Measurements from ENCODE around the gene TNS3. TPM values are rescaled to one million over a fixed set of nuclear protein-coding genes. Genes with fewer than 3 reads are reported as not detected.

Gene TNS3
- total and polyA plus RNA-seq, 3 experiments from 2014 or later = 1.4 to 1.5 TPM; not detected in 1

DNA sequence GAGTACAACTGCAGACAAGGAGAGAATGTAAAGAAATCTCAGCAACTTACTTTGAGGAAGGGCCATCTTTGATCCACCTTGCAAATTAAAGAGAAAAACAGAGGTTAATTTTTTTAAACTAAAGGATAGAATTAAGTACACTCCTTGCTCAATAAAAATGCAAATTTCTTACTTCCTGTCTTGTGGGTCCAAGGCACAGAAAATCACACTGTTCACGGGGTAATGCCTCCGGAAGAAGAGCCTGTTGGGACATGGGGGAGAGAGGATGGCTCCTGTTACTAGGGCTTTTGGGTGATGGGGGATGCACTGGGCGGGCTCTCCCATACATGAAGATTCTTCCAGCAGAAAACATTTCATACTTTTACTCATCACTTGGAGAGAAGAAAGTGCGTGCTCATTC lies 301.8 kb downstream of the TNS3 start:
- POLR2A ChIA-PET = no interaction called here
- Mint-ChIP-seq H3K27me3 (no peaks in the 10 kb centered on the region), H3K4me1 (no peaks in the 10 kb centered on the region), H3K9me3 (peaks cover 0 to 8% (median 2%) of the 10 kb centered on the region in 5 donors), H3K27ac (no peak overlapping the region), H3K36me3 (no peaks in the 10 kb centered on the region), H3K4me3 (no peak overlapping the region)
- Histone ChIP-seq H3K9me3 (ENCODE audit: low read length) (no peaks in the 10 kb centered on the region), H3K27ac (ENCODE audit: low read depth, low read length) (no peak overlapping the region), H3K4me3 (ENCODE audit: low read length) (no peak overlapping the region), H3K36me3 (ENCODE audit: insufficient read depth, low read length) (no peaks in the 10 kb centered on the region), H3K27me3 (ENCODE audit: insufficient read depth, low read length, poor library complexity, severe bottlenecking) (no peaks in the 10 kb centered on the region), H3K4me1 (ENCODE audit: insufficient read depth, low read length) (no peaks in the 10 kb centered on the region)
- no peak for DNase-seq
- CTCF ChIA-PET = no interaction called here

DNA sequence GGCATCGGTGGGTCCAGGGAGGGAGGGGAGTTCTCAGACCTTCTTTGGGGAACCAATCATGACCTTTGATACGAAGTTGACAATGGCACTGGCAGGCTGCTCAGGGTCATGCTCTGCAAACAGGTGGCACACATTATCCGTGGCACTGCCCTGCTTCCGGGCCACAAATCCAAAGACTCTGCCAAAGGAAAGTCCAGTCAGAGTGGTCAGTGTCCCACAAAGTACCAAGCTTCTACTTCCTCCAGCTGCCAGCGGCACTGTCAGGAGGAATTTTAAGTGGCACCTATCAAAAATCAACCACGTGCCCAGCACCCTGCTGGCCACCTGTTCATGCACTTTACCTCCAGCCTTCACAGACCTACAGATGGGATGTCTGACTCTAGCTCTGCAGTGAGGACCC lies 303.9 kb downstream of the TNS3 start:
- H3K9me3 Mint-ChIP-seq = peaks cover 0 to 8% (median 0%) of the 10 kb centered on the region in 5 donors
- no peaks in the 10 kb centered on the region for H3K36me3 Mint-ChIP-seq
- ChIA-PET POLR2A (no interaction called here), CTCF (no interaction called here)
- Histone ChIP-seq H3K27ac (ENCODE audit: low read depth, low read length) (no peak overlapping the region), H3K36me3 (ENCODE audit: insufficient read depth, low read length) (no peaks in the 10 kb centered on the region), H3K9me3 (ENCODE audit: low read length) (no peaks in the 10 kb centered on the region), H3K4me1 (ENCODE audit: insufficient read depth, low read length) (no peaks in the 10 kb centered on the region), H3K4me3 (ENCODE audit: low read length) (no peak overlapping the region), H3K27me3 (ENCODE audit: insufficient read depth, low read length, poor library complexity, severe bottlenecking) (no peaks in the 10 kb centered on the region)
- H3K4me3 Mint-ChIP-seq = no peak overlapping the region
- H3K27ac Mint-ChIP-seq = no peak overlapping the region
- H3K4me1 Mint-ChIP-seq = no peaks in the 10 kb centered on the region
- DNase-seq = no peak
- H3K27me3 Mint-ChIP-seq = no peaks in the 10 kb centered on the region

DNA sequence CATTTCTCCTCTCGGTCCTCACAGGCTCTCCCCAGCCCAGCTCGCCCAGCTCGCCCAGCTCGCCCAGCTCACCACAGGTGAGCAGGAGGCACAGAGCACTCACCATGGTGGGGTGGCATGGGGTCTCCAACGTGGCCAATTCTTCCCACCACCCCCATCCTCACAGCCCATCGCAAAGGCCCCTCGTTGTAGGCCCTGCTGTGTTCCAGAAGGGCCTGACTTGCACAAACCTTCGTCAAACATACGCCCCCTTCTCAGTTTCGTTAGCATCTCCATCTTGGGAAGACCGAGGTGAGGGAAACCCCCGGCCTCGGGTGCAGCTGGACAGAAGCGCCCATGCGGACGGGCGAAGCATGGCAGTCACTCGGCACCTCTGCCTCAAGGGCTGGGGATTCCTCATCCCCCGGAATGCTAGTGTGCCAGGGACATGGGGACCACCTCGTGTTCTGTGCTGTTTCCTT lies 304.6 kb downstream of the TNS3 start:
- no peak overlapping the region for H3K4me3 Mint-ChIP-seq
- H3K27ac Mint-ChIP-seq = no peak overlapping the region
- H3K27ac ChIP-seq (ENCODE audit: low read depth, low read length) = no peak overlapping the region
- H3K36me3 ChIP-seq (ENCODE audit: insufficient read depth, low read length) = no peaks in the 10 kb centered on the region
- no peaks in the 10 kb centered on the region for H3K9me3 ChIP-seq (ENCODE audit: low read length)
- no peaks in the 10 kb centered on the region for H3K4me1 ChIP-seq (ENCODE audit: insufficient read depth, low read length)
- H3K36me3 Mint-ChIP-seq = no peaks in the 10 kb centered on the region
- DNase-seq = no peak
- POLR2A ChIA-PET = no interaction called here
- peaks cover 0 to 8% (median 0%) of the 10 kb centered on the region in 5 donors for H3K9me3 Mint-ChIP-seq
- H3K4me1 Mint-ChIP-seq = no peaks in the 10 kb centered on the region
- no peaks in the 10 kb centered on the region for H3K27me3 Mint-ChIP-seq
- H3K4me3 ChIP-seq (ENCODE audit: low read length) = no peak overlapping the region
- CTCF ChIA-PET = no interaction called here
- H3K27me3 ChIP-seq (ENCODE audit: insufficient read depth, low read length, poor library complexity, severe bottlenecking) = no peaks in the 10 kb centered on the region

DNA sequence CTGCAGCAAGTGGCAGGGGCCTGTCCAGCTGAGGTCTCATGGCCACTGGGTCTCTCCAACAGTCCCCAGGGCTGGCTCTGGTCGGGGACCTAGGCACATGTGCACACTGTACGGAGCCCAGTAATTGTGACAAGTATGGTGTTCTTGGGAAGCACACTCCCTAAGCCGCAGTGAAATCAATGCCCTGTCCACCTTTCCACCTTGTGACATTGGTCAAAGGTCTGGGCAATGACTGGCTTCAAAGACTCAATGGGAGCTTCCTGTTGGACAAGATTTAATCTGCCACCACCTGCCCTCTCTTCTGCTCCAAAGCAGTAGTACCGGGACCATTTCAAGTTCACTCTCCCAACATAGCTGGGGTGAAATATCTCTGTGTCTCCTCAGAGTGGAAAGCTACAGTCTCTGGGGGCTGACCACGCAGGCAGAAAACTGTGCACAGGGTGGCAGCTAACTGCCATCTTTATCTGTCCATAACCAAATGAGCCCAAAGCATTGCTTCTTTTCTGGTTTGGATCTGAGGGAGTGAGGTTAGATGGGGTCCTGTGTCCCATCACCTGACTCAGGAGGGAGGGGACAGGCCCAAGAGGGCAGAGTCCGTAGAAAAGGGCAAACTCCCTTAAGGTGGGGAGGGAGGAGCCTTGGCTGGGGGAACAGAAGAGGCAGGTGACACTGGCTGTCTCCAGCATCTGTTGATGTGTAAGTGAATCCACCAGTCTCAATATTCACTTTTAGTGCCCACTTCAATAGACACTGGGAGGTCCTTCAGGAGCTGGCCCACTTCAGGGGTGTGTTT lies 307.7 kb downstream of the TNS3 start:
- Mint-ChIP-seq H3K9me3 (peaks cover 0 to 4% (median 0%) of the 10 kb centered on the region in 5 donors), H3K27ac (no peak overlapping the region), H3K4me3 (no peak overlapping the region), H3K27me3 (no peaks in the 10 kb centered on the region), H3K4me1 (no peaks in the 10 kb centered on the region), H3K36me3 (no peaks in the 10 kb centered on the region)
- ChIA-PET CTCF (no interaction called here), POLR2A (no interaction called here)
- Histone ChIP-seq H3K27me3 (ENCODE audit: insufficient read depth, low read length, poor library complexity, severe bottlenecking) (no peaks in the 10 kb centered on the region), H3K4me3 (ENCODE audit: low read length) (no peak overlapping the region), H3K36me3 (ENCODE audit: insufficient read depth, low read length) (no peaks in the 10 kb centered on the region), H3K27ac (ENCODE audit: low read depth, low read length) (no peak overlapping the region), H3K4me1 (ENCODE audit: insufficient read depth, low read length) (no peaks in the 10 kb centered on the region), H3K9me3 (ENCODE audit: low read length) (no peaks in the 10 kb centered on the region)
- DNase-seq = no peak

DNA sequence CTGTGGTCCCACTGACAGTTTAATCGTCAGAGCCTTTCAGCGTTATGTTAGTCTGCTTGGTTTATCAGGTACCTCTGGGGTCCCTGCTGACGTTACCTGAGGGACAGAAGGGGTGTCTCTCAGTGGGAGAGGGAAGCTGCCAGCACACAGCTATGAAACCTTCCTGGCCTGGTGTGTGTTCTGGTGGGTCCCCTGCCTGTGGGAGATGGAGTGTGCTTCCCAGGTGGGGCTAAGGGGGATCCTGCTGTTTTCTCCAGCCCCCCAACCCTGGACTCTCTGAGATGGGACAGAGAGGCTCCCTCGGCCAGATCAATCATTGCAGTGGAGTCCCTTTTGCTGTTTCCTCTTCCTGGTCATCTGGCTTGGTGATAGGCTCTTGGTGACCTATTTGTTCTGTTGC lies 308.8 kb downstream of the TNS3 start:
- no peaks in the 10 kb centered on the region for H3K27me3 Mint-ChIP-seq
- ChIA-PET POLR2A (no interaction called here), CTCF (no interaction called here)
- no peaks in the 10 kb centered on the region for H3K4me1 Mint-ChIP-seq
- DNase-seq = no peak
- no peak overlapping the region for H3K27ac ChIP-seq (ENCODE audit: low read depth, low read length)
- peaks cover 0 to 4% (median 2%) of the 10 kb centered on the region in 5 donors for H3K9me3 Mint-ChIP-seq
- no peaks in the 10 kb centered on the region for H3K36me3 ChIP-seq (ENCODE audit: insufficient read depth, low read length)
- no peaks in the 10 kb centered on the region for H3K36me3 Mint-ChIP-seq
- H3K27me3 ChIP-seq (ENCODE audit: insufficient read depth, low read length, poor library complexity, severe bottlenecking) = no peaks in the 10 kb centered on the region
- no peak overlapping the region for H3K4me3 Mint-ChIP-seq
- H3K9me3 ChIP-seq (ENCODE audit: low read length) = no peaks in the 10 kb centered on the region
- no peak overlapping the region for H3K27ac Mint-ChIP-seq
- H3K4me3 ChIP-seq (ENCODE audit: low read length) = no peak overlapping the region
- no peaks in the 10 kb centered on the region for H3K4me1 ChIP-seq (ENCODE audit: insufficient read depth, low read length)

DNA sequence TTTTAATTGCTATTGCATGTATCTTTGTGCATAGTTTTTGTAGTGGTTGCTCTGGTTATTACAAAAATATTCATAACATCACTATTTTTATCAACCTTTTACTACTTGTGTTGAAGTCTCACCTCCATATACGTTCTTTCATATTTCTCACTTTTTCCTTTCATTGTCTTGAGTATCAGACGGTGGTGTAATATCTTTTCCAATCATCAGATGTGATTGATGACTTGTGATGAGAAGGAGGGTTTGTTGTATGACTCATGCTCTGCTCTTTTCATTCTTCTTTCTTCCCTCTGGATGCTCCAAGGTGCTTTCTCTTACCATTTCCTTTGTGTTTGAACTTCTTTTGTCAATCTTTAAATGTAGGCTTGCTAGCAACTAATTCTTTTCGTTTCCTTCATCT lies 310.2 kb downstream of the TNS3 start:
- Mint-ChIP-seq H3K36me3 (no peaks in the 10 kb centered on the region), H3K4me1 (no peaks in the 10 kb centered on the region), H3K4me3 (no peak overlapping the region), H3K27ac (no peak overlapping the region), H3K27me3 (no peaks in the 10 kb centered on the region), H3K9me3 (peaks cover 0 to 4% (median 2%) of the 10 kb centered on the region in 5 donors)
- POLR2A ChIA-PET = no interaction called here
- Histone ChIP-seq H3K9me3 (ENCODE audit: low read length) (no peaks in the 10 kb centered on the region), H3K36me3 (ENCODE audit: insufficient read depth, low read length) (no peaks in the 10 kb centered on the region), H3K27me3 (ENCODE audit: insufficient read depth, low read length, poor library complexity, severe bottlenecking) (no peaks in the 10 kb centered on the region), H3K27ac (ENCODE audit: low read depth, low read length) (no peak overlapping the region), H3K4me3 (ENCODE audit: low read length) (no peak overlapping the region), H3K4me1 (ENCODE audit: insufficient read depth, low read length) (no peaks in the 10 kb centered on the region)
- CTCF ChIA-PET = no interaction called here
- no peak for DNase-seq

DNA sequence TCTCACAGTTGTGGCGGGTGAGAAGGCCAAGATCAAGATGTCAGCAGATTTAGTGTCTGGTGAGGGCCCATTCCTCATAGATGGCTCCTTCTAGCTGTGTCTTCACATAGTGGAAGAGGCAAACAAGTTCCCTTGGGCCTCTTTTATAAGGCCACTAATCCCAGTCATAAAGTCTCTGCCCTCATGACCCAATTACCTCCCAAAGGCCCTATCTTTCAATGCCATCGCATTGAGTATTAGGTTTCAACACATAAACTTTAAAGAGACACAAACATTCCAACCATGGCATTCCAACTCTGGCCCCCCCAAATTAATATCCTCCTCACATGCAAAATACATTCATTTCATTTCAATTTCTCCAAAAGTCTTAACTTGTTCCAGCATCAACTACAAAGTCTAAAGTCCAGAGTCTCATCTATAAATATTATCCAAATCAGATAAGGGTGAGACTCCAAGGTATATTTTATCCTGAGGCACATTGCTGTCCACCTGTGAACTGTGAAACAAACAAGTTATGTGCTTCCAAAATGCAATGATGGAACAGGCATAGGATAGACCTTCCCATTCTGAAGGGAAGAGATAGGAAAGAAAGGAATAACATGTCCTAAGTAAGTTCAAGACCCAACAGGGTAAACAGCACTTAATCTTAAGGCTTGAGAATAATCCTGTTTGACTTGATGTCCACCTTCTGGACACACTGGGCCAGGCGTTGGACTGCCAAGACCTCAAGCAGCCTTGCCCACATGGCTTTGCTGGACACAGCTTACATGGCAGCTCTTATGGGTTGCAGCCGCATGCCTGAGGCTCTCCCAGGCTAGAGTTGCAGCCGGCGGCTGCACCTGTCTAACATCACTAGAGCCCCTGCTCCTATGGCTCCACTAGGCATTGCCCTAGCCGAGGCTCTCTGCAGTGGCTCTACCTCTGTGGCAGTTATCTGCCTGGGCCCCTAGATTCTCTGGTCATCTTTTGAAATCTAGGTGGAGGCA lies 312.8 kb downstream of the TNS3 start:
- H3K4me1 Mint-ChIP-seq = no peaks in the 10 kb centered on the region
- no peaks in the 10 kb centered on the region for H3K27me3 Mint-ChIP-seq
- CTCF ChIA-PET = no interaction called here
- Histone ChIP-seq H3K36me3 (ENCODE audit: insufficient read depth, low read length) (no peaks in the 10 kb centered on the region), H3K27me3 (ENCODE audit: insufficient read depth, low read length, poor library complexity, severe bottlenecking) (no peaks in the 10 kb centered on the region), H3K27ac (ENCODE audit: low read depth, low read length) (no peak overlapping the region), H3K9me3 (ENCODE audit: low read length) (no peaks in the 10 kb centered on the region), H3K4me3 (ENCODE audit: low read length) (no peak overlapping the region), H3K4me1 (ENCODE audit: insufficient read depth, low read length) (no peaks in the 10 kb centered on the region)
- H3K4me3 Mint-ChIP-seq = no peak overlapping the region
- DNase-seq = no peak
- H3K36me3 Mint-ChIP-seq = no peaks in the 10 kb centered on the region
- H3K9me3 Mint-ChIP-seq = peaks cover 0 to 4% (median 0%) of the 10 kb centered on the region in 5 donors
- POLR2A ChIA-PET = no interaction called here
- no peak overlapping the region for H3K27ac Mint-ChIP-seq

DNA sequence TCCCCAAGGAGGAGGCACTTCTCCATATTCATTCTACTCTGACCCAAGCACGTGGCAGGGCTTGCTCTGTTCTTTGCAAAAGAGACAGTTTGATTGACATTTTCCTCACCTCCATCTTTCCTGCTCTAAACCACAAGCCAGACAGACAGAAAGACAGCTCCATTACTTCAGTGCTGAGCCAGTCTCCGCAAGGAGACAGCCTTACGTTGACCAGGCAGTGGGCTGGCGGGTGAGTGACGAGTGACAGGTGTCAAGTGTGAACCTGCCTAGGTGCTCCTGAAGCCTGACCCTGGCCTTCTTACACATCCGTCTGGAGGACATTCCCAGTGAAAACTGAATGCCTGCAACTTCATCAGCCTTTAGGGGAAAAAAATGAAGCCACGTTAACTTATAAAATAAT lies 314.6 kb downstream of the TNS3 start:
- CTCF ChIA-PET = no interaction called here
- H3K4me1 Mint-ChIP-seq = no peaks in the 10 kb centered on the region
- H3K27ac Mint-ChIP-seq = no peak overlapping the region

More for the DNA sequence above, 314.6 kb downstream of the TNS3 start:
- Histone ChIP-seq H3K27ac (ENCODE audit: low read depth, low read length) (no peak overlapping the region), H3K4me1 (ENCODE audit: insufficient read depth, low read length) (no peaks in the 10 kb centered on the region), H3K36me3 (ENCODE audit: insufficient read depth, low read length) (no peaks in the 10 kb centered on the region), H3K9me3 (ENCODE audit: low read length) (no peaks in the 10 kb centered on the region), H3K4me3 (ENCODE audit: low read length) (no peak overlapping the region), H3K27me3 (ENCODE audit: insufficient read depth, low read length, poor library complexity, severe bottlenecking) (no peaks in the 10 kb centered on the region)
- no peak for DNase-seq
- Mint-ChIP-seq H3K36me3 (no peaks in the 10 kb centered on the region), H3K4me3 (no peak overlapping the region), H3K9me3 (peaks cover 0 to 4% (median 0%) of the 10 kb centered on the region in 5 donors), H3K27me3 (no peaks in the 10 kb centered on the region)
- POLR2A ChIA-PET = no interaction called here

Data from CD8-positive, alpha-beta memory T cell (primary cell).